ENCODE measurements around the gene ARHGAP36.

DNA sequence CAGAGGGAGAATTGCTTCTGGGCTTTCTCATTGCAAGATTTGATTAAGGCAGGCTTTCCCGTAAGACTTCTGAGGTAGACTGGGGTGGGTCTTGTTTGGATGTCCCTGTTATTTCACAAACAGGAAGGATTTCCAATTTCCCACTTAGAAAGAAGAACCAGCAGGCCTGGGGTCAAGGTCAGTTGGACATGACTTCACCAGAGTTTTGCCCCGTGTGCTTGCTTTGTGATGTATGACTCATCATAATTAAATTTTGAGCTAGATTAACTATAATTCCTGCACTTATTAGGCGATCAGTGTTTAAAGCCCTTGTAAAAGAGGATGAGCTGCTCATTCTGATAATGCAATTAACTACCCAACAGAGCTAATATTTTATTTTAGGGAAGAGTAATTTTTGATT lies 32.8 kb upstream of the ARHGAP36 start:
- TF ChIP-seq YY1 (IDR thresholded peaks at IDR 0.05; ENCODE audit: insufficient read depth, insufficient read length) (no peak), SUZ12 (IDR thresholded peaks at IDR 0.05; ENCODE audit: extremely low read depth, insufficient read depth, insufficient read length) (no peak)

Measured in NT2/D1 (cell line).